ENCODE measurements around the gene MUS81.
A peak's percentile ranks its signal among the peaks of the same experiment; 100 is the strongest.
"Not testable (repeated sequence)": the region's sequence is repeated elsewhere in the genome, so short reads cannot be mapped to it uniquely, and the experiment has no call there.

Gene MUS81

DNA sequence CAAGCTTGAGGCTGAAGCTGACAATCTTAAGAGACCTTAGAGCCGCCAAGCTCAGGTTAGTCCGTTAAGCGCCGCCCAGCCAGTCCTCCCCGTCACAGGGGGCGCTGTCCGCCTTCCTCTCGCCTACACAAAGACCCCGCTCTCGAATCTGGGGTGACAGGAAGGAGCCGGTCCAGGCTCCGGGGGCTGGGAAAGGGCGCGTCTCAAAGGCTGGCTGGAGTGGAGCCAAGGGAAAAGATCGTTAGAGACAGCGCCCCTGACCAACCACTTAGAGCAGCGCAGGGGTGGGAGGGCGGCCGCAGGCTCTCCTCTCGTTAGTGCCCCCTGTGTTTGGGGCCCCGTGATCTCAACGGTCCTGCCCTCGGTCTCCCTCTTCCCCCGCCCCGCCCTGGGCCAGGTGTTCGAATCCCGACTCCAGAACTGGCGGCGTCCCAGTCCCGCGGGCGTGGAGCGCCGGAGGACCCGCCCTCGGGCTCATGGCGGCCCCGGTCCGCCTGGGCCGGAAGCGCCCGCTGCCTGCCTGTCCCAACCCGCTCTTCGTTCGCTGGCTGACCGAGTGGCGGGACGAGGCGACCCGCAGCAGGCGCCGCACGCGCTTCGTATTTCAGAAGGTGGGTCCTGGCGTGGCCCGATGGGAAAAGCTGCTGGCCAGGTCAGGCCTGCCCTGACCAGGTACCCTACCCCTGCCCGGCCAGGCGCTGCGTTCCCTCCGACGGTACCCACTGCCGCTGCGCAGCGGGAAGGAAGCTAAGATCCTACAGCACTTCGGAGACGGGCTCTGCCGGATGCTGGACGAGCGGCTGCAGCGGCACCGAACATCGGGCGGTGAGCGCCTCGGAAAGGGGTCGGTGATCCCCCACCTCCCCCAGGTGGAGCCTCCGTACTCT lies at the start of gene MUS81:
TSS of gene MUS81 (plus strand) at position 156 of the 887 bp plus-strand sequence. CDS start at position 477, 321 bp downstream.
- DNase-seq (ENCODE audit: low read depth in 2 of 2) = peak; percentile 90 to 94

DNA sequence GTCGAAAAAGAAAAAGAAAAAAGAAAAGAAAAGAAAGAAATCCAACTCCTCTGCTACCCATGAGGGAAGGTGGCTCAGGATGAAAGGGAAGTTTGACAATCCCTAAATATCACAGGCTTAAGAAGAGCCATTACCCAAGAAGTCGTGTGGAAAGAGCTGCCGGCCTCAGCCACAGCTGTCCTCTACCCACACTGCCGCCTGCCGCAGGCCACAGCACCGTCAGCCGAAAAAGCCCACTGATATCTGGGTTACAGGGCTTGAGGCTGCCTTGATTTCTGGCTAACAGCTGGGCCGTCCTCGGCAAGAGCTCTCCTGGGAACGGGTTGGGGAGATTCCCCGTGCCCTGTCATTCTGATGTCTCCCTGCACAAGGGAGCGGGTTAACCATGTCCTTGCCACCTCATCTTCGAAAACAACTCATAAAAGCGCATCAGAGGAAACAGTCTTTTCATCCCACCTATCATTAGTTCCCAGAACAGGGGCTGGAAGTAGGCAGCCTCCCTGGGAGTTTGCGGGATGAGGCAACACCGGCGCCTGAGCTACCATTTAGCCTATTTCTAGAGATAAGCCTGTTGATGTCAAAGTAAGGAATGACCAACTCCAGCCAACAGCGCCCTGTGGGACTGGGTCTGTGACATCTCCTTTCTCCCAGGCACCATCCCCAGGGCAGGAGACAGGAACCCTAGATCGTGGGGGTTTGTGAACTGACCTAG lies 48.3 kb upstream of the MUS81 start:
- DNase-seq (ENCODE audit: low read depth in 2 of 2) = no peak

DNA sequence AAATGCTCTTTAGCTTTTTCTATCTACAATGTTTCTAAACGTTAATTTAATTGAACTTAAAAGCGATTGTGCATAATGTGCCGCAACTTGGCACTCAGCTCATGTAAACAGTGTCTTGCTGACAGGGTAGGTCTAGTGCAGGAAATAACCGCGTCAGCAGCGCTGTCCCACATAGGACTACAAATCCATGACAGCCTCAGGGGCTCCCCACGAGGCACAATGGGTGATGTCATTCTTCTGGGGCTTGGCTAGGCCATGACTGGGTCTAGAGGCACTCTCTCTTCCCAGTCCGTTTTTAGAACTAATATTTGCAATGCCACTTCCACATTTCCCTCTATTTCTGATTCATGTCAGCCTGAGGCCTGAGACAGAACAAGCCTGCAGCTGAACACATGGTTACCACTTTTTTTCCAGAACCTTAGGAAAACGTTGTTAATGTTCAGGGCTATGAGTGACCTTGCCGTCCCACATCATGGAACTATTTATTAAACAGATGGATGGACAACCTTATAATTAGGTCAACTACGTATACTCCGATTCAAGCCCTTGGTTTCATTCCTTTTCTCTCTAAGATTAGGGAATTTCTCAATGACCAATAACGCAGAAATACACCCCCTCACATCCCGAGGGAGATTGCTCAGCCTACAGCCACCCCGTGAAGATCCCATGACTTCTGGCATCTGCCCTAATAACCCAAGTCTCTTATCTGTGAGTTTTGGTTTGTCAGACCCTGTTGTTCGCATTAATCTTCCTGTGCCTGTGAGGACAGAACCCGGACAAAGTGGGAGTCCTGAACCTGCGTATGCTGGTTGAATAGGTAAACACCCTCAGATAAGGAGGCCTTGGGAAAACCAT lies 45.9 kb upstream of the MUS81 start:
- DNase-seq (ENCODE audit: low read depth in 2 of 2) = no peak

DNA sequence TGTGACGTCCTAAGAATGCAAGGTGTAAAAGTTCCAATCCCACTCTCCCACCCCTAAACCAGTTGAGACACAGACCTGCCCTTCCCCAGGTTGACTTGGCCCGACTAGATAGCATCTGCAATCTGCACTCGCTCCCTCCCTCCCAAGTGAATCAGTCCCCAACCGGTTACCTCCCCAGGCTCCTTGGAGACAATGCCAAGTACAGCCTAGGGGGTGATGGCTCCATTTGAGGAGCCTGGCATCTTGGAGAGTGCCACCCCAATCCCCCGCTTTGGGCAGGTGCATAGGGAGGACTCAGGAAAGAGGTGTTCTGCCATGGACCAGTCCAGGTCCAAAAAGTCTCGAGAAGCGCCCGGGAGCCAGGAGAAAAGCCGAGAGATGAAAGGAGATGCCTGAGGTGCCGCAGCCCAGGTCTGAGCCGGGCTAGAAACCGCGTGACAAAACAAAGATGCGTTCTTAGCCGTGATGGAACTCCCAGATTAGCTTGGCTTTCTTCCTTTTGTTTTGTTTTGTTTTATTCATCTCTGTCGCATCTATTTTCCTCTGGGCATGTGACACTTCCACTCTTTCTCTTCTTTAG lies 45.2 kb upstream of the MUS81 start:
- no peak for DNase-seq (ENCODE audit: low read depth in 2 of 2)

GRCh38 chr11:65816696-65817095 lies 43.5 kb upstream of the MUS81 start:
- DNase-seq (ENCODE audit: low read depth in 2 of 2) = no peak

- no peak for DNase-seq (ENCODE audit: low read depth in 2 of 2)
Observed at GRCh38 chr11:65817312-65817834, 42.9 kb upstream of the MUS81 start.

GRCh38 chr11:65817835-65818680 lies 42.2 kb upstream of the MUS81 start:
- DNase-seq (ENCODE audit: low read depth in 2 of 2) = peak; percentile 85 to 93

DNA sequence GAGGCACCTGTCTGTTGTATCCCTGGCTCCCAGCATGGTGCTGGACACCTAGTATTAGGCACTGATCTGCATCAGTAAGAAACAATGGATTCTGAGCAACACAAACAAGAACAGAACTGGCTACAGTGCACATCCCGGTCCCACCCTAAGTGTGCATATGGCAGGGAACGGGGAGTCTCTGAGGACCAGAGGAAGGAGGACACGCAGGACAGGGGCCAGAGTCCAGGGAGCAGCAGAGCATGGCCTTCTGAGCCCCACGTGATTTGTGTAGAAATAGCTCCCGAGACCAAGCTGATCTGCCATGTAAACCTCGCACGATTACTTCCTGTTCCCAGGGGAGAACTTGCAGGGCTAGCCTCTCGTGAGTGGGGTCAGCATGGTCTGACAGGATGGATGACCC lies 39.1 kb upstream of the MUS81 start:
- no peak for DNase-seq (ENCODE audit: low read depth in 2 of 2)

DNA sequence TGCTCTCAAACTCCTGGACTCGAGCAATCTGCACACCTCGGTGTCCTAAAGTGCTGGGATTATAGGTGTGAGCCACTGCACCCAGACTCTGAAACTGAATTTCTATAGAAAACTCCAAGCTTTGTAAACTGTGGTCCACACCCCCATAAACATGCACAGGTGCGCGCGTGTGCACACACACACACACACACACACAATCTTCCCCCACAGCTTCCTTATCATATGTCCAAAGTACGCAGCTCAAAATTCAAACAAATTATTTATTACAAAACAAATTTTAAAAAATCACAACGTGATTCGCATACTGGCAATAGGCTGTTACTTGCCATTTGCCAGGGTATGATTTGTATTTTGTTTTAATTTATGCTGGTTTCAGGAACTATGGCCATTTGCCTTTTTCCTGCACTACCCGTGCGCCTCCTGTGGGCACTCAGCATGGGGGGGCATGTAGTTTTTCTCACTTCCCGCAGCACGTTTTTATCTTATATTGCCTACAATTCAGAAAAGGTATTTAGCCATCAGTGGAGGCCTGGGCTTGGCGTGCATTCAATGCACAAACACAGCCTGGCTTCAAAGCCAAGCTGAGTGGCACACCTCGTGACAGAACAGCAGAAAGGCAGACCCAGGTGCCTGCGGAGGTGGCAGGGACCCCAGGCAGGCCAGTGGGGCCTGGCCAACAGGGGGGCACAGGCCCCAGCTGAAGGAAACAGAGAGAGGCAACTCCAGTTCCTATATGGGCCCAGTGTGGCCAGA lies 37.3 kb upstream of the MUS81 start:
- DNase-seq (ENCODE audit: low read depth in 2 of 2) = no peak

DNA sequence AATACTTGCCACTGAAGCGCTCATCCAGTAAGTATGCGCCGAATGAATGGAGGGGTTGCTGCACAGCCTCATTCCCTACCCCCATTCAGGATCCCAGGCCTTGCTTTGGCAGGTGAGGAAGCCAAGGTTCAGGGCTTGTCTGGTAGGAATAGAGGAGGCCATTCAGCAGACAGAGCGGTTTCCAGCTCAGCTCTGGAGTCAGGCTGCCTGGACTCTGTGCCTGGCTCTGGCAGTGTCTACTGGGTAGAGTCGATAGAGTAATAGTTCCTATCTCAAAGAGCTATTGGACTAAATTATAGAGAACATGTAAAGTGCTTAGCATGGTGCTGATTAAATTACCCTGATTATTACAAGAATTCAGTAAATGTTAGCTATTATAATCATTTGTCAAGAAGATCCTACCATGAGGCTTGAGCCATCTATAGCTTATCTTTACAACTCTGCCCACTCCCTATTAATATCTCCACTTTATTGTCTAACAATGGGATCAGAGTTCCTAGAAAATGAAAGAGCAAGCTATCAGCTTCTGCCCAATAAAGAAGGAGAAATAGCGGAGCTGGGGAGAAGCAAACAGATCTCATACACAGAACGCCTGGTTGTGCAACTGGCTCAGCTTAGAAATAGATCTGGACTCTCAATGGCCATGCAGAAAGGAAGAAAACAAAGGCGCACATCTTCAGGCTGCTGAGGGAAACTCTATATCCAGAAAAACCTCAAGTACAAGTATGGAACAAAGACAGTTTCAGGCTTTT lies 33.1 kb upstream of the MUS81 start:
- DNase-seq (ENCODE audit: low read depth in 2 of 2) = no peak

DNA sequence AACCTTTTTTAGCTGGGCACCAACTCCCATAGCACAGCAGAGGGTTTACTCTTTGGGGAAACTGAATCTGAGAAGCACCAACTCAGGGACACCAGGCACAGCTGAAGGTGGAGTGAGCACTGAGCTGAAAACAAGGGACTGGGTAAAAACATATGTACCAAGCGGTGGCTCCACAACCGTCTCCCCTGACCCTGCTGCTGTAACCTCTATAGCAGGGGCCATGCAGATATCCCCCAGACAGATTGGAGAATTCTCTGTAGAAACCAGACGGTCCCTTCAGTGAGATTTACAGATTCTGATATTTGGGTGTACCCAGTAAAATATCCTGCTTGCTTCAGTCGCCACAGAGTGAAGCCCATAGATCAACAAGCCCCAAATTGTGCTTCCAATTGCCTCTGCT lies 30.8 kb upstream of the MUS81 start:
- DNase-seq (ENCODE audit: low read depth in 2 of 2) = no peak

- not testable (repeated sequence) for DNase-seq (ENCODE audit: low read depth in 2 of 2)
Observed at GRCh38 chr11:65832231-65832630, 28.0 kb upstream of the MUS81 start.

GRCh38 chr11:65833297-65834030 lies 26.8 kb upstream of the MUS81 start, which contains the start of gene SNX32:
TSS of gene SNX32 (plus strand) at chr11:65833963. CDS start at chr11:65834066, 103 bp downstream.
- peak; percentile 92 to 95 for DNase-seq (ENCODE audit: low read depth in 2 of 2)

GRCh38 chr11:65834202-65834601 lies 26.0 kb upstream of the MUS81 start:
- no peak for DNase-seq (ENCODE audit: low read depth in 2 of 2)

DNA sequence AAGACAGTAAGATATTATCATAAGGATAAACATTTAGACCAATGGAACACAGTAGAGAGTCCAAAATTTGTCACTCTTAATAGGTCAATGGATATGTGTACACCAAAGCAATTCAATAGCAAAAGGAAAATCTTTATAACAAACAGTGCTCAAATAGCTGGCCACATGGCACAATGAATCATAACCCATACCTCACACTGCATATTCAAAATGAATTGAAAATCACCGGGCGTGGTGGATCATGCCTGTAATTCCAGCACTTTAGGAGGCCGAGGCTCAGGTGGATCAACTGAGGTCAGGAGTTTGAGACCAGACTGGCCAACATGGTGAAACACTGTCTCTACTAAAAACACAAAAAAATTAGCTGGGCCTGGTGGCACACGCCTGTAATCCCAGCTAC lies 18.1 kb upstream of the MUS81 start:
- DNase-seq (ENCODE audit: low read depth in 2 of 2) = no peak

DNA sequence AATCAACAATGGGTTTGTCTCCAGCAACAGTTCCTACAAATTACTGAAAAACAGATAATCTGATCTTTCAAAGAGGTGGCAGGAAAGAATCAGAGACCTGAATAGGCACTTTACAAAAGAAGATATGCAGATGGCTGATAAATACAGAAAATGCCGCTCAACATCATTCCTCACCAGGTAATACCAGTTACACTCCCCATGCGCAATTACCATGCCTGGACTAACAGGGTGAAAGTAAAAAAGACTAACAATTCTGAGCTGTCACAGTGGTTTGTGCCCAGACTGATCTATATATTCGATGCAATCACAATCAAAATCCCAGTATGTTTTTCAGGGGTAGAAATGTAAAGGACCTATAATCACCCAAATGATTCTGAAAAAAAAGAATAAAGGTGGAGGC lies 16.4 kb upstream of the MUS81 start:
- DNase-seq (ENCODE audit: low read depth in 2 of 2) = no peak

DNA sequence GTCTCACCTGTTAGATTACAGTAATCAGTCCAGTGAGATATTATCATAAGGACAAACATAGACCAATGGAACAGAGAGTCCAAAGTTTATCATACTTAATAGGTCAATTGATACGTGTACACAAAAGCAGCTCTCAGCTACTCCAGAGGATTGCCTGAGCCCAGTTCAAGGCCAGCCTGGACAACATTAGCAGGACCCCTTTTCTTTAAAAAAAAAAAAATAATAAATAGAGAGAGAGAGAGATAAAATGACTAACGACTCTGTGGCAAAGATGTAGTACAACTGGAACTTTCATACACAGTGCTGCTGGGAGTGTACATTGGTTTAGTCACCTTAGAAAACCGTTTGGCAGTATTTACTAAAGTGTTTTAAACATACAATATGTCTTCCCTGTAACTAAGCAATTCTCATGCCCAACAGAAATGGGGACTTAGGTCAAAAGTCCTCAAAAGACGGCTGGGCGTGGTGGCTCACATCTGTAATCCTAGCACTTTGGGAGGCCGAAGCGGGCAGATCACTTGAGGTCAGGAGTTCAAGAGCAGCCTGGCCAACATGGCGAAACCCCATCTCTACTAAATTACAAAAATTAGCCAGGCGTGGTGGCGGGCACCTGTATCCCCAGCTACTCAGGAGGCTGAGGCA lies 15.9 kb upstream of the MUS81 start:
- DNase-seq (ENCODE audit: low read depth in 2 of 2) = no peak

- no peak for DNase-seq (ENCODE audit: low read depth in 2 of 2)
Observed at GRCh38 chr11:65847746-65848145, 12.5 kb upstream of the MUS81 start.
